Measurements from ENCODE around the gene PRKCA. TPM values are rescaled to one million over a fixed set of nuclear protein-coding genes. Genes with fewer than 3 reads are reported as not detected.
"Not testable (repeated sequence)": the region's sequence is repeated elsewhere in the genome, so short reads cannot be mapped to it uniquely, and the experiment has no call there.

PRKCA gene
- total RNA-seq, 1 donor from 2014 or later, result 6.3 TPM

- DNase-seq (ENCODE audit: low read depth in 2 of 2), result not testable (repeated sequence)
Measured at GRCh38 chr17:66324381-66325004, 22.1 kb downstream of the PRKCA start.

- DNase-seq (ENCODE audit: low read depth in 2 of 2), result no peak
Measured at GRCh38 chr17:66326476-66327047, 24.1 kb downstream of the PRKCA start.

GRCh38 chr17:66330646-66331037 is 28.2 kb downstream of the PRKCA start:
- DNase-seq (ENCODE audit: low read depth in 2 of 2), result no peak

GRCh38 chr17:66331038-66331816 is 28.8 kb downstream of the PRKCA start:
- DNase-seq (ENCODE audit: low read depth in 2 of 2), result no peak

- DNase-seq (ENCODE audit: low read depth in 2 of 2), result no peak
Measured at GRCh38 chr17:66335797-66336196, 33.4 kb downstream of the PRKCA start.

- no peak for DNase-seq (ENCODE audit: low read depth in 2 of 2)
Measured at GRCh38 chr17:66337268-66337667, 34.9 kb downstream of the PRKCA start.

- peak in 1 of 2 donors; percentile 28 for DNase-seq (ENCODE audit: low read depth in 2 of 2)
Measured at GRCh38 chr17:66337866-66338485, 35.6 kb downstream of the PRKCA start.

GRCh38 chr17:66338937-66339336 is 36.5 kb downstream of the PRKCA start:
- no peak for DNase-seq (ENCODE audit: low read depth in 2 of 2)

- no peak for DNase-seq (ENCODE audit: low read depth in 2 of 2)
Measured at GRCh38 chr17:66339561-66339960, 37.1 kb downstream of the PRKCA start.

- no peak for DNase-seq (ENCODE audit: low read depth in 2 of 2)
Measured at GRCh38 chr17:66340720-66341119, 38.3 kb downstream of the PRKCA start.

GRCh38 chr17:66341462-66341861 is 39.0 kb downstream of the PRKCA start:
- DNase-seq (ENCODE audit: low read depth in 2 of 2), result no peak

- DNase-seq (ENCODE audit: low read depth in 2 of 2), result not testable (repeated sequence)
Measured at GRCh38 chr17:66342263-66342662, 39.9 kb downstream of the PRKCA start.

- DNase-seq (ENCODE audit: low read depth in 2 of 2), result peak; percentile 30 to 58
Measured at GRCh38 chr17:66343531-66344078, 41.2 kb downstream of the PRKCA start.

GRCh38 chr17:66344473-66344872 is 42.1 kb downstream of the PRKCA start:
- no peak for DNase-seq (ENCODE audit: low read depth in 2 of 2)

- peak; percentile 13 to 41 for DNase-seq (ENCODE audit: low read depth in 2 of 2)
Measured at GRCh38 chr17:66345264-66345663, 42.9 kb downstream of the PRKCA start.

- not testable (repeated sequence) for DNase-seq (ENCODE audit: low read depth in 2 of 2)
Measured at GRCh38 chr17:66345949-66346638, 43.7 kb downstream of the PRKCA start.

- peak in 1 of 2 donors; percentile 42 for DNase-seq (ENCODE audit: low read depth in 2 of 2)
Measured at GRCh38 chr17:66347661-66348514, 45.5 kb downstream of the PRKCA start.

GRCh38 chr17:66348584-66349165 is 46.3 kb downstream of the PRKCA start:
- peak; percentile 69 to 78 for DNase-seq (ENCODE audit: low read depth in 2 of 2)

- no peak for DNase-seq (ENCODE audit: low read depth in 2 of 2)
Measured at GRCh38 chr17:66349521-66350254, 47.3 kb downstream of the PRKCA start.

All from lung microvascular endothelial cell (primary cell).